Suprapubic skin (tissue), 4 donors: ENCODE results near the gene ADM2.

Source experiments
- CTCF ChIP-seq, 2 donors: fragments of 200-600 bp in 1 of 2; fragments of 450-650 bp in 1 of 2; sonication (generic) in 1 of 2; IDR thresholded peaks; one replicate each; pipeline ENCODE4 v1.5.1; 2016 to 2019; ENCODE audit warnings: antibody characterized with exemption in 2 of 2, mild to moderate bottlenecking in 1 of 2, moderate library complexity in 1 of 2
- EP300 ChIP-seq: sonication (generic); formaldehyde crosslinking; IDR thresholded peaks from one replicate; pipeline ENCODE4 v1.6.1; 2017; ENCODE audit warnings: antibody characterized with exemption
- POLR2A ChIP-seq, 2 donors: fragments of 450-650 bp; IDR thresholded peaks; one replicate each; pipeline ENCODE4 v1.6.1; 2017; ENCODE audit warnings: antibody characterized with exemption in 2 of 2, mild to moderate bottlenecking in 2 of 2, moderate library complexity in 2 of 2
- POLR2AphosphoS5 ChIP-seq, 3 donors: sonication (generic); formaldehyde crosslinking; IDR thresholded peaks; one replicate each; pipeline ENCODE4 v1.6.1; 2017; ENCODE audit warnings: antibody characterized with exemption in 3 of 3

- no peak for TF ChIP-seq CTCF (IDR thresholded peaks at IDR 0.05)
- no peak for TF ChIP-seq EP300
- TF ChIP-seq POLR2A (IDR thresholded peaks at IDR 0.05) = no peak
- no peak for TF ChIP-seq POLR2AphosphoS5 (IDR thresholded peaks at IDR 0.05)
These were observed 9.4 kb upstream of the ADM2 start for GRCh38 chr22:50471962-50472361.
